GM18951 (cell line): ENCODE results near the gene SSC4D.

Experiments used
- POLR2A ChIP-seq: IDR thresholded peaks from 4 replicates; pipeline ENCODE4 v1.6.1; 2011; ENCODE audit warnings: mild to moderate bottlenecking; ENCODE audit not compliant: insufficient read length, insufficient read depth; ENCODE audit errors: extremely low read depth
- in situ Hi-C: fragments of 300-500 bp; cut with MboI; formaldehyde crosslinking; loops from one replicate; pipeline ENCODE4 v1.12.0; 2022; ENCODE audit warnings: low sequenced_read_pairs, mixed read lengths, inconsistent platforms; ENCODE audit not compliant: unreplicated experiment

SSC4D gene

GRCh38 chr7:76428149-76428823, 18.8 kb upstream of the SSC4D start:
- no peak for TF ChIP-seq POLR2A
- in situ Hi-C loops, result loop anchor here (25.0 kb wide), 1 partner anchor 184 kb away; no protein-coding TSS in a partner anchor

DNA sequence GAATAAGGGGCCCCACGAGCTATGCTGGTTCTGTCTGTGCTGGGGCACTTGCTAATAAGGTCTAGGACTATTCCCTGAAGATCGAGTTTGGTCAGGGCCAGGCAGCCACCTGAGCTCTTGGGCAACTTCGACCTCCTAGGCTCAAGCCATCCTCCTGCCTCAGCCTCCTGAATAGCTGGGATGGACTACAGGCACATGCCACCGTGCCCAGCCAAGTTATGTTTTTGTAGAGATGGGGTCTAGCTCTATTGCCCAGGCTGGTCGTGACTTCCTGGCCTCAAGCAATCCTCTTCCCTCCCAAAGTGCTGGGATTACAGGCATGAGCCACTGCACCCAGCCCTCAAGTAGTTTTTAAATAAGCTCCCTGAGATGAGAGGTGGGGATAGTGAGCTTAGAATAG, 18.1 kb upstream of the SSC4D start:
- TF ChIP-seq POLR2A, result no peak
- in situ Hi-C loops, result loop anchor here (25.0 kb wide), 1 partner anchor 185 kb away; no protein-coding TSS in a partner anchor

- TF ChIP-seq POLR2A, result no peak
- in situ Hi-C loops, result loop anchor here (25.0 kb wide), 1 partner anchor 186 kb away; no protein-coding TSS in a partner anchor
These were observed 16.7 kb upstream of the SSC4D start for GRCh38 chr7:76426246-76426645.

DNA sequence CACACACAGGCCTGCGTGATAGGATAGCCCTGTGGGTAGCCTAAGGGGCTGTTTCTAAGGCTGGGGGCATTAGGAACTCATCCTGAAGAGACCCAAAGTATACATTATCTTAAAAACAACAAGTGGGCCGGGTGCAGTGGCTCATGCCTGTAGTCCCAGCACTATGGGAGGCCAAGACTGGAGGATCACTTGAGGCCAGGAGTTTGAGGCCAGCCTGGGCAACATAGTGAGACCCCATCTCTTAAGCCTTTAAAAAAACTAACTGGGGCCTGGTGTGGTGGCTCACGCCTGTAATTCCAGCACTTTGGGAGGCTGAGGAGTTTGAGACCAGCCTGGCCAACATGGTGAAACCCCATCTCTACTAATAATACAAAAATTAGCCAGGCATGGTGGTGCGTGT, 16.1 kb upstream of the SSC4D start:
- in situ Hi-C loops, result loop anchor here (25.0 kb wide), 1 partner anchor 187 kb away; no protein-coding TSS in a partner anchor

DNA sequence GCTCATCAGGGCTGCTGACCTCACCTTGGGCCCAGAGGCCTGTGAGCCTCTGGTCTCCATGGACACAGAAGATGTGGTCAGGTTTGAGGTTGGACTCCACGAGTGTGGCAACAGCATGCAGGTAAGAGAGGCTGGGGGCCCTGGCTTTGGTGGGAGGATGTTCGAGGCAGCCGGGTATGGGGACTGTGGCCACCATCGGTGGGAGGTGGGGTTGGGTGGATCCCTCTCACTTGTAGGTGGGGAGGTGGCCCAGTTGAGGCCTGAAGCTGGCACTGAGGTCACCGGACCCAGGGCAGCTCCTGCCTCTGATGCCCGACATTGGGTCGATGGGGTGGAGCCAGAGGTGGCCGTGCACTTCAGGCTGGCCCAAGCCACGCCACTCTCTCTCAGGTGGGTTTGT, 15.7 kb upstream of the SSC4D start:
- in situ Hi-C loops, result loop anchor here (25.0 kb wide), 1 partner anchor 187 kb away; no protein-coding TSS in a partner anchor

DNA sequence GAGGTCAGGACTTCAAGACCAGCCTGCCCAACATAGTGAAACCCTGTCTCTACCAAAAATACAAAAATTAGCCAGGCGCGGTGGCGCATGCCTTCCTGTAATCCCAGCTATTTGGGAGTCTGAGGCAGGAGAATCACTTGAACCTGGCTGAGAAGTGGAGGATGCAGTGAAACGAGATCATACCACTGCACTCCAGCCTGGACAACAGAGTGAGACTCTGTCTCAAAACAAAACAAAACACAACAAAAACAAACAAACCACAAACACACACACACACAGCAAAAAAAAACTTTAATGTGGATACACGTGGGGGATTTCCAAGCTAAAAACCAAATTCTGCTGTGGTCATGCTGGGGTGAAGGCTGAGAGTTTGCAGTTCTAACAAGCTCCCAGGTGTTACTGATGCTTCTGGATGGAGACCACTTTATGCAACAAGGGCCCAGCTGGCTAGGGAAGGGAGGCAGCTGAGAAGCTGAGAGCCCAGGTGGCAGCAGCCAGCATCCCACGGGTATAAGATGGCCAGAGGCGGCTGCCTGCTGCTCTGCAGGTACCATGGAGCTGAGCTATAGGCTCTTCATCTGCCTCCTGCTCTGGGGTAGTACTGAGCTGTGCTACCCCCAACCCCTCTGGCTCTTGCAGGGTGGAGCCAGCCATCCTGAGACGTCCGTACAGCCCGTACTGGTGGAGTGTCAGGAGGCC, 15.1 kb upstream of the SSC4D start, which contains the start of gene ZP3:
Gene ZP3 (plus strand): TSS at position 538 of the 699 bp plus-strand sequence. CDS start 15 bp downstream, at position 553.
- TF ChIP-seq POLR2A, result no peak
- in situ Hi-C loops, result loop anchor here (25.0 kb wide), 3 partner anchors 88 to 688 kb away; partner anchors contain the start of genes CCDC146 and UPK3B

More for the DNA sequence above, 15.7 kb upstream of the SSC4D start:
- TF ChIP-seq POLR2A, result no peak

GRCh38 chr7:76423666-76424412, 14.3 kb upstream of the SSC4D start:
- TF ChIP-seq POLR2A, result no peak
- in situ Hi-C loops, result loop anchor here (25.0 kb wide), 2 partner anchors 88 to 688 kb away; partner anchors contain the start of genes CCDC146 and UPK3B

GRCh38 chr7:76421097-76421496, 11.6 kb upstream of the SSC4D start:
- in situ Hi-C loops, result loop anchor here (25.0 kb wide), 2 partner anchors 91 to 691 kb away; partner anchors contain the start of genes CCDC146 and UPK3B

- in situ Hi-C loops, result loop anchor here (25.0 kb wide), 2 partner anchors 95 to 695 kb away; partner anchors contain the start of genes CCDC146 and UPK3B
These were observed 8.3 kb upstream of the SSC4D start for GRCh38 chr7:76417654-76418310.

- TF ChIP-seq POLR2A, result no peak
- in situ Hi-C loops, result loop anchor here (25.0 kb wide), 2 partner anchors 100 to 700 kb away; partner anchors contain the start of genes CCDC146 and UPK3B
These were observed 2.8 kb upstream of the SSC4D start for GRCh38 chr7:76412249-76412648.

DNA sequence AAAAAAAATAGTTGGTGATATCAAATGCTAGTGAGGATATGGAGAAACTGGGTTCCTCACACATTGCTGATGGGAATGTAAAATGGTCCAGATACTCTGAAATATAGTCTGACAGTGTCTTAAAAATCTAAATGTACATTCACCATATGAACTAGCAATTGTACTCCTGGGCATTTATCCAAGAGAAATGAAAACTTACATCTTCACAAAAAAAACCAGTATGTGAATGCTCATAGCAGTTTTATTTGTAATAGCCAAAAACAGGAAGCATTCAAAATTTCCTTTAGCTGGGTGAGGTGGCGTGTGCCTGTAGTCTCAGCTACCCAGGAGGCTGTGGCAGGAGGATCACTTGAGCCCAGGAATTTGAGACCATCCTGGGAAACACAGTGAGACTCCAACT, 2.1 kb upstream of the SSC4D start:
- in situ Hi-C loops, result loop anchor here (25.0 kb wide), 2 partner anchors 101 to 701 kb away; partner anchors contain the start of genes CCDC146 and UPK3B

DNA sequence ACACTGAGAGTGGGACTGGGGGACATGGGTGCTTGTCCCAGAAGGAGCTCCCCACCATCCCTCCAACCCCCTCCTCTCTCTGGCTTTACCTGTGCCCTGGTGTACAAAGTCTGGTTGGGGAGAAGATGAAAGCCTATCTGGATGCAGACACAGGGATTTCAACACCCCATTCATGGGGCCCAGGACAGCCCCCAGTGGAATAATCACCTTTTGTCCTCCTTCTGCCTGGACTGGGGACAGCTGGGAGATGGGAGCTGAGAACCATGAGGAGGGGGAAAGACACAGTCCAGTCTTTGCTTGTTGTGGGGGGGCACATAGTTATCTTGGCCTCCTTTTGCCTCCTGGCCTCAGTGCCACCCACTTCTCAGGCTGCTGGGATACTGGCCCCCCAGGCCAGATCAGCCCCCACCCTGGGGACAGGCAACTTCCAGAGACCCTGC, 1.4 kb downstream of the SSC4D start:
- TF ChIP-seq POLR2A, result no peak
- in situ Hi-C loops, result loop anchor here (25.0 kb wide), 2 partner anchors 104 to 704 kb away; partner anchors contain the start of genes CCDC146 and UPK3B

More for the DNA sequence above, 2.1 kb upstream of the SSC4D start:
- TF ChIP-seq POLR2A, result no peak
